Measurements from ENCODE around the gene ERC2. TPM values are rescaled to one million over a fixed set of nuclear protein-coding genes. Genes with fewer than 3 reads are reported as not detected.

The ERC2 gene
- total and polyA plus RNA-seq, 2 of the 13 experiments (the other 11 are each of a cell fraction or from before 2014, with no cell fraction given) = 0.16 to 0.22 TPM

GRCh38 chr3:55541456-55541855 lies 926.8 kb downstream of the ERC2 start:
- H3K36me3 ChIP-seq (replicated peaks in 1 of 2; ENCODE audit: control insufficient read depth in 1 of 2, insufficient read depth in 2 of 2, low read length in 2 of 2) = no peaks in the 10 kb centered on the region
- FAIRE-seq (no peak), ATAC-seq (no peak), DNase-seq (ENCODE audit: low spot score) (no peak)
- BruUV-seq (replicated peaks) = no TSS peak
- H4K20me1 ChIP-seq (ENCODE audit: insufficient read depth, low read length) = no peaks in the 10 kb centered on the region
- in situ Hi-C loops (cut with HindIII; ENCODE audit: extremely low pct_ligation_motif_present, low pct_unique_long_range_greater_than_20kb) (no loop called here), intact Hi-C loops (cut with micrococcal nuclease; ENCODE audit: unreplicated experiment) (no loop called here)
- H3K9ac ChIP-seq (ENCODE audit: insufficient read depth, low read depth, low read length) = no peak overlapping the region
- WGBS (ENCODE audit: low lambda C conversion rate) = 0% methylated on average over 2 of the region's 2 CpGs
- no peak overlapping the region for H3K4me2 ChIP-seq (ENCODE audit: low read depth, low read length)
- no peak overlapping the region for H3K27ac ChIP-seq (ENCODE audit: extremely low read length, insufficient read depth, low read length)
- no peak overlapping the region for H3K4me3 ChIP-seq (replicated peaks in 1 of 3; ENCODE audit: insufficient read depth in 1 of 3, low read depth in 2 of 3, low read length in 3 of 3)
- ChIA-PET POLR2A (no interaction called here), CTCF (ENCODE audit: low intra/inter-chr PET ratio, low total read pairs) (no interaction called here)
- no peaks in the 10 kb centered on the region for H3K9me3 ChIP-seq (ENCODE audit: low read length)
- TF ChIP-seq SIX1 (CRISPR knock-in tag; IDR thresholded peaks at IDR 0.05; ENCODE audit: borderline replicate concordance) (no peak), GATAD1 (CRISPR knock-in tag; IDR thresholded peaks at IDR 0.05) (no peak), E2F5 (CRISPR knock-in tag; conservative IDR thresholded peaks at IDR 0.05) (no peak), ZBTB1 (CRISPR knock-in tag; IDR thresholded peaks at IDR 0.05; ENCODE audit: borderline replicate concordance) (no peak)
- no peak overlapping the region for H2AFZ ChIP-seq (ENCODE audit: low read length)
- H3K27me3 ChIP-seq (ENCODE audit: control insufficient read depth in 1 of 2, insufficient read depth in 2 of 2, low read length in 2 of 2) = no peaks in the 10 kb centered on the region; a peak in 1 of 5 replicates
- H3K79me2 ChIP-seq (ENCODE audit: insufficient read depth, low read length) = no peaks in the 10 kb centered on the region
- H3K4me1 ChIP-seq (ENCODE audit: insufficient read depth, low read length) = no peaks in the 10 kb centered on the region

GRCh38 chr3:55541016-55541415 lies 927.3 kb downstream of the ERC2 start:
- Histone ChIP-seq H2AFZ (ENCODE audit: low read length) (no peak overlapping the region), H3K9me3 (ENCODE audit: low read length) (no peaks in the 10 kb centered on the region), H3K9ac (ENCODE audit: insufficient read depth, low read depth, low read length) (no peak overlapping the region), H4K20me1 (ENCODE audit: insufficient read depth, low read length) (no peaks in the 10 kb centered on the region), H3K27me3 (ENCODE audit: control insufficient read depth in 1 of 2, insufficient read depth in 2 of 2, low read length in 2 of 2) (no peaks in the 10 kb centered on the region; a peak in 1 of 5 replicates), H3K4me1 (ENCODE audit: insufficient read depth, low read length) (no peaks in the 10 kb centered on the region), H3K27ac (ENCODE audit: extremely low read length, insufficient read depth, low read length) (no peak overlapping the region), H3K4me2 (ENCODE audit: low read depth, low read length) (no peak overlapping the region), H3K79me2 (ENCODE audit: insufficient read depth, low read length) (no peaks in the 10 kb centered on the region), H3K4me3 (replicated peaks in 1 of 3; ENCODE audit: insufficient read depth in 1 of 3, low read depth in 2 of 3, low read length in 3 of 3) (no peak overlapping the region), H3K36me3 (replicated peaks in 1 of 2; ENCODE audit: control insufficient read depth in 1 of 2, insufficient read depth in 2 of 2, low read length in 2 of 2) (no peaks in the 10 kb centered on the region)
- WGBS (ENCODE audit: low lambda C conversion rate) = 17% methylated on average over 2 of the region's 3 CpGs
- TF ChIP-seq ZNF589 (CRISPR knock-in tag; conservative IDR thresholded peaks at IDR 0.05) (no peak), DZIP1 (CRISPR knock-in tag; IDR thresholded peaks at IDR 0.05) (no peak), NR2F2 (IDR thresholded peaks at IDR 0.05; ENCODE audit: borderline replicate concordance, low read depth) (no peak), ZMYM2 (CRISPR knock-in tag; IDR thresholded peaks at IDR 0.05) (no peak)
- no peak for ATAC-seq
- CTCF ChIA-PET (ENCODE audit: low intra/inter-chr PET ratio, low total read pairs) = no interaction called here
- intact Hi-C loops (cut with micrococcal nuclease; ENCODE audit: unreplicated experiment) (no loop called here), in situ Hi-C loops (cut with HindIII; ENCODE audit: extremely low pct_ligation_motif_present, low pct_unique_long_range_greater_than_20kb) (no loop called here)
- no TSS peak for BruUV-seq (replicated peaks)
- no peak for DNase-seq (ENCODE audit: low spot score)
- FAIRE-seq = no peak
- POLR2A ChIA-PET = no interaction called here
